DOHH2 (cell line): Measurements from ENCODE around the gene EPB41L2.
A peak's percentile ranks its signal among the peaks of the same experiment; 100 is the strongest.

Experiments
- H3F3A ChIP-seq: fragments of 200-600 bp; sonication (generic), shearing (Covaris generic); 2 replicates; pipeline ENCODE4 v1.6.0; 2016; ENCODE audit warnings: antibody characterized with exemption, mild to moderate bottlenecking; ENCODE audit not compliant: control insufficient read depth, insufficient read depth
- H3K27ac ChIP-seq: fragments of 200-600 bp; sonication (generic); 2 replicates; pipeline ENCODE4 v1.5.1; 2014; ENCODE audit warnings: low read depth, mild to moderate bottlenecking, low read length, moderate library complexity
- H3K27me3 ChIP-seq: fragments of 200-600 bp; sonication (generic); 2 replicates; pipeline ENCODE4 v1.6.1; 2014; ENCODE audit warnings: mild to moderate bottlenecking, low read length, mixed read lengths; ENCODE audit not compliant: control insufficient read depth
- H3K36me3 ChIP-seq: fragments of 200-600 bp; sonication (generic); 2 replicates; pipeline ENCODE4 v1.6.1; 2014; ENCODE audit warnings: mild to moderate bottlenecking, low read length, moderate library complexity, mixed read lengths; ENCODE audit not compliant: control insufficient read depth
- H3K4me1 ChIP-seq: fragments of 200-600 bp; sonication (generic); 2 replicates; pipeline ENCODE4 v1.6.1; 2014; ENCODE audit warnings: mild to moderate bottlenecking, low read length, mixed read lengths; ENCODE audit not compliant: control insufficient read depth
- H3K4me2 ChIP-seq: fragments of 200-600 bp; sonication (generic); 2 replicates; pipeline ENCODE4 v1.6.0; 2014; ENCODE audit warnings: mild to moderate bottlenecking, low read length, moderate library complexity
- H3K4me3 ChIP-seq: fragments of 200-600 bp; sonication (generic); 2 replicates; pipeline ENCODE4 v1.5.1; 2014; ENCODE audit warnings: mild to moderate bottlenecking, low read length, mixed read lengths
- H3K79me2 ChIP-seq: fragments of 200-600 bp; sonication (generic); 2 replicates; pipeline ENCODE4 v1.6.1; 2014; ENCODE audit warnings: mild to moderate bottlenecking, low read length, mixed read lengths; ENCODE audit not compliant: control insufficient read depth
- H3K9me2 ChIP-seq: fragments of 200-600 bp; sonication (generic); replicated peaks from 2 replicates; pipeline ENCODE4 v1.6.1; 2014; ENCODE audit warnings: mild to moderate bottlenecking, low read length, mixed read lengths; ENCODE audit not compliant: control insufficient read depth
- H3K9me3 ChIP-seq: fragments of 200-600 bp; sonication (generic); 2 replicates; pipeline ENCODE4 v1.6.1; 2014; ENCODE audit warnings: antibody characterized with exemption, low read length, mixed read lengths; ENCODE audit not compliant: control insufficient read depth, insufficient read depth
- H4K20me1 ChIP-seq: fragments of 200-600 bp; sonication (generic); 2 replicates; pipeline ENCODE4 v1.6.0; 2014; ENCODE audit warnings: low read depth, mild to moderate bottlenecking, antibody characterized with exemption, low read length, moderate library complexity; ENCODE audit not compliant: control insufficient read depth, insufficient read depth
- CTCF ChIP-seq: fragments of 200-600 bp; sonication (generic); IDR thresholded peaks from one replicate; pipeline ENCODE4 v1.5.1; 2014; ENCODE audit warnings: antibody characterized with exemption, mild to moderate bottlenecking, low read depth, low read length; ENCODE audit not compliant: poor library complexity, severe bottlenecking
- EZH2phosphoT487 ChIP-seq: fragments of 200-600 bp; sonication (generic); IDR thresholded peaks from 2 replicates; pipeline ENCODE4 v1.6.1; 2017; ENCODE audit warnings: borderline replicate concordance, mild to moderate bottlenecking, antibody characterized with exemption, low read length, moderate library complexity, mixed read lengths

Gene EPB41L2

GRCh38 chr6:131062241-131063027 is 611 bp downstream of the EPB41L2 start:
- Histone ChIP-seq H3K27me3 (no peaks in the 10 kb centered on the region), H3F3A (peaks cover 11% of the 10 kb centered on the region), H3K9me2 (no peaks in the 10 kb centered on the region), H3K27ac (peak overlapping the region; percentile 41), H4K20me1 (peaks cover 4% of the 10 kb centered on the region; the same call in 1 of the 2 replicates), H3K36me3 (peaks cover under 1% of the 10 kb centered on the region), H3K9me3 (no peaks in the 10 kb centered on the region), H3K4me3 (peak overlapping the region; percentile 94), H3K4me1 (peaks cover 31% of the 10 kb centered on the region), H3K4me2 (peak overlapping the region; percentile 69), H3K79me2 (peaks cover 56% of the 10 kb centered on the region)
- TF ChIP-seq EZH2phosphoT487 (no peak), CTCF (no peak)

- Histone ChIP-seq H3K4me2 (peak overlapping the region; percentile 69), H3K9me2 (no peaks in the 10 kb centered on the region), H3K4me3 (peak overlapping the region; percentile 94), H3K79me2 (peaks cover 63% of the 10 kb centered on the region), H3K4me1 (peaks cover 31% of the 10 kb centered on the region), H4K20me1 (peaks cover 4% of the 10 kb centered on the region; the same call in 1 of the 2 replicates), H3K27ac (no peak overlapping the region), H3K36me3 (peaks cover 5% of the 10 kb centered on the region), H3K27me3 (no peaks in the 10 kb centered on the region), H3K9me3 (peaks cover under 1% of the 10 kb centered on the region; the same call in 1 of the 2 replicates), H3F3A (peaks cover 11% of the 10 kb centered on the region)
- no peak for TF ChIP-seq CTCF
- TF ChIP-seq EZH2phosphoT487: no peak
Observed at GRCh38 chr6:131061751-131062119, 1.3 kb downstream of the EPB41L2 start.

- peak overlapping the region; percentile 94 for H3K4me3 ChIP-seq
- H3K27me3 ChIP-seq: no peaks in the 10 kb centered on the region
- H3K9me3 ChIP-seq: peaks cover 6% of the 10 kb centered on the region; the same call in 1 of the 2 replicates
- peaks cover 11% of the 10 kb centered on the region for H3K36me3 ChIP-seq
- no peak overlapping the region for H3K27ac ChIP-seq
- H3K4me1 ChIP-seq: peaks cover 31% of the 10 kb centered on the region
- TF ChIP-seq EZH2phosphoT487 (no peak), CTCF (no peak)
- H3K79me2 ChIP-seq: peaks cover 68% of the 10 kb centered on the region
- peaks cover 11% of the 10 kb centered on the region for H3F3A ChIP-seq
- H4K20me1 ChIP-seq: peaks cover 4% of the 10 kb centered on the region; the same call in 1 of the 2 replicates
- no peaks in the 10 kb centered on the region for H3K9me2 ChIP-seq
- peak overlapping the region; percentile 69 for H3K4me2 ChIP-seq
Observed at GRCh38 chr6:131061041-131061750, 1.8 kb downstream of the EPB41L2 start.
